ENCODE results near the gene THADA.
"Not testable (repeated sequence)": the region's sequence is repeated elsewhere in the genome, so short reads cannot be mapped to it uniquely, and the experiment has no call there.

THADA gene

DNA sequence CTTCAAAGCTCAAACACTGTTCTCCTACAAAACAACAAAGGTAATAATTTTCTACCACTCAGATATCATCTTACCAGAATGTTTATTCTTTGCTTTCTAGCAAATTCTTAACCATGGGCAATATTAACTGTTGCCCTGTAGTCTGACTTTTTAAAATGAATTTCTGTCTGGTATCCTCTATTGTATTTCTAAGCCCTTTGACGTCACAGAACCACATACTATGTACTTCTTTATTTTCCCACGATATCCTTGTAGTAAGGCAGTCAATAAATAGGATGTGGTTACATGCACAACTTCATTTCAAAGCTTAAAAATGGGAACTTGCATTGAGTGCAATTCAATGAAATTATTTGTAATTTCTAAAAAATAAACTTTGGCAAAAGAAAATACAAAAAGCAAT, 58.7 kb downstream of the THADA start:
- DNase-seq: no peak

DNA sequence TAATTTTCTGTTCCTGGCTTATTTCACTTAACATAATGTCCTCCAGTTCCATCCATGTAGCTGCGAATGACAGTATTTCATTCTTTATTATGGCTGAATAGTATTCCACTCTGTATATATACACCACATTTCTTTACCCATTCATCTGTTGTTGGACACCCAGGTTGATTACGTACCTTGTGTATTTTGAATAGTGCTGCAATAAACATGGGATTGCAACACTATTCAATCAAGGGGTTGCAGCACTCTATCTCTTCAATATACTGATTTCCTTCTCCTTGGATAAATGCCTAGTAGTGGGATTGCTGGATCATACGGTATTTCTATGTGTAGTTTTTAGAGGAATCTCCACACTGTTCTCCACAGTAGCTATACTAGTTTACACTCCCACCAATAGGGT, 61.3 kb downstream of the THADA start:
- DNase-seq: no peak

DNA sequence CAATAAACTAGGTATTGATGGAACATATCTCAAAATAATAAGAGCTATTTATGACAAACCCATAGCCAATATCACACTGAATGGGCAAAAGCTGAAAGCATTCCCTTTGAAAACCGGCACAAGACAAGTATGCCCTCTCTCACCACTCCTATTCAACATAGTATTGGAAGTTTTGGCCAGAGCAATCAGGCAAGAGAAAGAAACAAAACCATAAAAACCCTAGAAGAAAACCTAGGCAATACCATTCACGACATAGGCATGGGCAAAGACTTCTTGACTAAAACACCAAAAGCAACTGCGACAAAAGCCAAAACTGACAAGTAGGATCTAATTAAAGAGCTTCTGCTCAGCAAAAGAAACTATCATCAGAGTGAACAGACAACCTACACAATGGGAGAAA, 63.3 kb downstream of the THADA start:
- DNase-seq: not testable (repeated sequence)

DNA sequence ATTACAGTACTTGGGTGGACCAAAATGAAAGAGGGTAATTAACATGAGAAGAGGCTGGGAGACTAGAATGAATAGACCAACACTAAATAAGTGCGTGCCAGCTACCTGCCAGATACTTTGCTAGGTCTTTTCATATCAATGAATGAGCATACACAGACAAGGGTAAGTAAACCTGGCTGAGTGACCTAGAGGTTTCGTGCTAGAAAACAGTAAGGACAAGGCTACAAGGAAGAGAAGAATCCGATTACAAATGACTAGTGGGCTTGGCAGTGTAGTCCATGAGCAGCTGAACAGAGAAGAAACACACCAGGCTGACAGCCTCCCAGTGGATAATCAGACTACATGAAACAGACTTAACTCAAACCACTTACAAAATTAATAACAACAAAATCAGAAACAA, 64.6 kb downstream of the THADA start:
- DNase-seq: no peak

DNA sequence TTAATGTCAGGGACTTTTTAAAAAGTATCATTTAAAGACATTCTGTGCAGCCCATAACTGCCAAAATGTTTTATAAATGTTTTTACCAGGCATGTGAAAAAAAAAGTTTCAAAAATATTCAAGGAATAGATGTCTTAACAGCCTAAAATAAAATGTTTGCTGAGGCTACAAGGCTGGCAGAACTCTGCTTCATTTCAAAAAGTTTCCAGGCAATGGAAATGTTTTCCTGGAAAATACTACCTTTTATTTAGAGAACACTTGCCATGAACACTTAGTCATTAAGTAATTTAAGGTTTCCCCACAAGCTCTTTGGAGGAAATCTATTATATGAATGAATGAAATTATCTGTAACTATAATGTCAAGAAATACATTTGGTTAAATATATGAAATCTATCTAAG, 68.8 kb downstream of the THADA start:
- DNase-seq: no peak

DNA sequence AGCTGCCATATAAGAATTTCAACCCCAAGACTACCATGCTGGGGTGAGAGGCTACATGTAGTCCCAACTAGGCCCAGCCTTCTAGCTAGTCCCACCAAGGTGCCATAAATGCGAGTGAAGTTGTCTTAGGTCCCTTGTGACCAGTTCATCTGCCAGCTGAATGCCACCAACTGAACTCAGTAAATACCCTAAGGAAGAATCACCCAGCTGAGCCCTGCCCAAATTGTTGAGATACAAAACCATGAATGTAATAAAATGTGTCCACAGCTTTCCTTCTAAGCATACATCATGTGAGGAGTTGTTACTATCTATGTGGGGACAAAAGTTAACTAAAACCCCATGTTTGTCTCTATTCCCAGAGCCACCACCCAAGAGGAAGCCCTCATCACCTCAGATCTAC, 70.3 kb downstream of the THADA start:
- no peak for DNase-seq

DNA sequence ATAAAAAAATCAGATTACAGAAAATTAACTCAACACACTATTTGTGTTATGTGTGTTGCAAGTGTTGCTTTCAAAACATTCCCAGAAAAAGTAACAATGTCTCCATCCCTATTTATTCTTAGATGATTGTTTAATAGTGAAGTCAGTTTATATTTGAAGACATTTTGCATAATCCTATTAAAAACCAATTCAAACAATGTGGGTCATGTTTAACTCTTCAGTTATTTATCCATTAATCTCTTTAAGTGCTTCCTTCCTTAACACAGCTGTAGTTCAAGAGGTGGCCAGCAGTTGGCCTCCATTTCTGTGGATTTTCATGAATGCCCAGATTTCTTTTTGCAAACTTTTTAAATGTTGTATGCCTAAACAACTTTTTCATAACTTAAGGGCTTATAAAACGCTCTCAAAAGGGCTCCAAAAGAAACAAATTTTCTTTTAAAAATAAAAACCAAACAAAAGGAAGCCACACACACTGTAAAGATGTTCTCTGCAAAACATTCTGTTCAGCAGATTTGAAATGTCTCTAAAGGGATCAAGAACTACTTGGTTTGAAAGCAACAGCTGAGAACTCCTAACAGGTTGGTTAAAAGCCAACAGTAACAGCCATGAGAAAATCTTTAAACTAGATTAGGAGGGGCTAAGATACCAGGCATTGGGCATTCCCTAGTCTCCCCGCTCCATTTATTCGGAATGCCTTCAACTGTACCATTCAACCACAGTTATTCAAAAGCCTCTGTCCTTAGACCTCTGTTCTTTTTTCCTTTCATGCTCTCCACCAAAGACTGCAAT, 71.5 kb downstream of the THADA start:
- no peak for DNase-seq

DNA sequence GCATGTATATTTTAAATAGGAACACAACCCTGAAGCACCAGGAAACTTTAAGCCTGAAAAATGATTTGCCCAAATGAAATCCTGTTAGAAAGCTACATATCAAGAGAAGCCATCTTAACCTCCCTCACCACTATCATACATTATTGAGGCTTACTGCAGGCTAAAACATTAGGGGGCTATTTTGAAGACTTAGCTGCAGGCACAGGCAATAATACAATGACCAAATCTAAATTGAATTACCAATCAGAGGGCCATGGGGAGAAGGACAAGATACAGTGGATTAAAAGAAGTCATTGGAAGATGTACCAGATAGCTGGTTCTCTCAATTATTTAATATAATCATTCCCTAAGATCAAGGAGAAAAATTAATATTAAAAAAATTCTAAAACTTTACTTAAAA, 73.7 kb downstream of the THADA start:
- DNase-seq: no peak

DNA sequence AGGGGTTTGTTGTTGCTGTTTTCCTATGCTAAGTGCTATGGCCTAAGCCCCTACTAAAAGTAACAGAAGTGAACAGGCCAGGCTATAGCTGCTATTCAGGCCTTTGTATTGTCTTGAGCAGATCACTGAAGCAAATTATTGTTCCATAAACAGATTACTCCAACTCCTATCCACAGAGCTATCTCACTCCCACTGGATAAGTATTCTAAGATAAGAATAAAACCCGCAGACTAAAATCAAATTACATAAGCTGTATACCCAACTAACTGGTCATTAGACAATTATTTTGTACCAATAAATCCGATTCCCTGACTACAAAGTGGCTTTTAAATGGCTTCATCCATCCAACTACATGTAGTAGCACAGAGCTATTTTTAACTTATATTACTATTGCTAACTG, 74.3 kb downstream of the THADA start:
- no peak for DNase-seq

DNA sequence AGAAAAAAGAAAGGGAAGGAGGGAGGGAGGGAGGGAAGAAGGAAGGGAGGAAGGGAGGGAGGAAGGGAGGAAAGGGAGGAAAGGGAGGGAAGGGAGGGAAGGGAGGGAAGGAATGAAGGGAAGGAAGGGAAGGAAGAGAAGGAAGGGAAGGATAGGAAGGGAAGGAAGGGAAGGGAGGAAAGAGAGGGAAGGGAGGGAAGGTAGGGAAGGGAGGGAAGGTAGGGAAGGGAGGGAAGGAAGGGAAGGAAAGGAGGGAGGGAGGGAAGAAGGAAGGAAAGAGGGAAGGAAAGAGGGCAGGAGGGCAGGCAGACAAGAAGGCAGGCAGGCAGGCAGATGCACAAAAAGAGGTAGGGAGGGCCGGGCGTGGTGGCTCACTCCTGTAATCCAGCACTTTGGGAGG, 74.9 kb downstream of the THADA start:
- no peak for DNase-seq

DNA sequence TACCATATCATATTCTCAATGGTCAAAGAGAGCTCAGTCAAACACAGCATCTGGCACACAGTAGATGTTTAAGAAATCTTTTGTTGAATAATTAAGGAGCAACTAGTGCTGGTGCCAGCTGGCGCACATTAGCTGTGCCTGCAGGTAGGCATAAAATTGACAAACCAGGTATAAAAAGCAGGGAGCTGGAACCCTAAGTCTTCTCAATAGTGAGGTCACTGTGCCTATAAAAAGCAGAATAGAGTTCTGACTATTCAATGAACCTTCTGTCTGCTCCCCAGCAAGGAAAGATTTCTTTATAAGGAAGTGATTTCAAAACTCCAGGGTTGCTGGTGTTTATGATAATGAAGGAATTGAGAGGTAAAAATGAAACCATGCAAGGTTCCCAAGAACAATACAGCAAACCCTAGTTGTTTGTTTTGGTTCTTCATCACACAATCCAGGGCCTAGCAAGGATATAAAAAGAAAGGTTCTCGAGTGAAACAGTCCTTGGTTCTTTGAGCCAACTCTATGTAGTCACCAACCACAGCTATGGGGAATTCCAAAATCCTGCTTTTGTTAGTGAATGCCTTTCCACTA, 76.1 kb downstream of the THADA start:
- no peak for DNase-seq

DNA sequence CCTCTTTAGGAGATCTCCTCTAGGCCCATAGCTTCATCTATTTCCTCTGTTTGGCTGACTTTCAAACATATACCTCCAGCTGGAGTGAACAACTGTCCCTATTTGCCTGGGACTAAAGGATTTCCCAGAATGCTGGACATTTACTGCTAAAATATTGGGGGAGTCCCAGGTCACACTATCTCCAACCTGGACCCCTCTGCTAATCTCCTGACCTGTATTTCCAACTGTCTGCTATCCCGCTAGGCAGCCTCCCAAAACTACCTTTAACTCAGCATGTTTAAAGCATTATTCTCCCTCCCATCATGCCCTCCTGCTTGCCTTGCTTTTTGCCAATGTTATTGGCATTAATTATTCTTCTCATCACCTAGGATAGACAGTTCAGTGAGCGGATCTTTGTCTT, 77.1 kb downstream of the THADA start:
- no peak for DNase-seq

DNA sequence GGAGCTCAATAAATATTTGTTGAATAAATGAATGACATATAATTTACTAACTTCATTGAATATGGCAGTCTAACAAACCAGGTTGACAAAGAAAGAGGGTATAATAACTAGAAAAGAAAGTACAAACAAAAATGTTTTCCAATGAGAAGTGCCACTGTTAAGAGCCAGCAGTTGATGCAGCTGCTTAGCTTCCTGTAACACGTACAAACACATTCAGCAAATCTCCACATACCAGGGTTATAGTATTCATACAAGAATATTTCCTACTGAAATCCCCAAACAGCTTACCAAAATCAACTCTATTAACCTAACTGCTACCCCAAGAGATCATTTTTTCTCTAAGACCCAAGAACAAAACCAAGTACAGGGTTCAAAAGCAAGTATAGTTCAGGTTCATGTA, 77.7 kb downstream of the THADA start:
- DNase-seq: no peak

DNA sequence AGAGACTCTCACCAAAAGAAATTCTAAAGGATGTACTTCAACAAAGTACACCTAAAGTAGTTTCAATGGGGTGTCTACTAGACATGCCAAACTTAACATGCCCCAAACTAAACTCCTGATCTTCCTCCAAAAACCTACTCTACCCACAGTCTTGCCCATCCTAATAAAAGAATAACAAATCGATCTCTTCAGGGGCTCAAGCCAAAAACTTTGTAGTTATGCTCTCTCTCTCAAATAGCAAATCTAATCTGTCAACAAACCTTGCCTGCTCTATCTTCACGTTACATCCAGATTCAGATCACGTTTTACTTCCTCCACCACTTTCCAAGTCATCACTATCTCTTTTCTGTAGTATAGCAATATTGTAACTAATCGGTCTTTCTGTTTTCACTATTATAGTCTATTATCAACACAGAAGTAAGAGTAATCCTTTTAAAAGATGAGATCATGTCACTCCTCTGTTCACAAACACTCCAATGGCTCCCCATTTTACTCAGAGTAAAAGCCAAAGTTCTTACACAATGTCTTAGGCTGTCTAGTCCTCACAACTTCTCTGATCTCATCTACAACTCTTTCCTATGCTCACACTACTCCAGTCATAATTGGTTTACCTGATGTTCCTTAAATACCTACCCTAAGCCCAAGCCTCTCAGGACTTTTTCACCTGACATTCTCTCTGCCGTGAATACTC, 79.9 kb downstream of the THADA start:
- DNase-seq: no peak

DNA sequence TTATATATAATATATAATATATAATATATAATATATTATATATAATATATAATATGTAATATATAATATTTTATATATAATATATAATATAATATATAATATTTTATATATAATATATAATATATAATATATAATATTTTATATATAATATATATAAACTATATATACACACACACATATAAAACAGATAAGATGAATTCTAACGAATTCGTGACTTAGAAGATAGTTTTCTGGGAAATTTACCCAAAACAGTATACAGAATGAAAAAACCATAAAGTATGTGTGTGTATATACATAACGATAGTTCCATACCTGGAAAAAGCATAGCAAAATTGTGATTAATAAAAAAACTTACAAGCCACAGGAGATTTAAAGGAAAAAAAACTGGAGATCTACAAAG, 80.6 kb downstream of the THADA start:
- no peak for DNase-seq

DNA sequence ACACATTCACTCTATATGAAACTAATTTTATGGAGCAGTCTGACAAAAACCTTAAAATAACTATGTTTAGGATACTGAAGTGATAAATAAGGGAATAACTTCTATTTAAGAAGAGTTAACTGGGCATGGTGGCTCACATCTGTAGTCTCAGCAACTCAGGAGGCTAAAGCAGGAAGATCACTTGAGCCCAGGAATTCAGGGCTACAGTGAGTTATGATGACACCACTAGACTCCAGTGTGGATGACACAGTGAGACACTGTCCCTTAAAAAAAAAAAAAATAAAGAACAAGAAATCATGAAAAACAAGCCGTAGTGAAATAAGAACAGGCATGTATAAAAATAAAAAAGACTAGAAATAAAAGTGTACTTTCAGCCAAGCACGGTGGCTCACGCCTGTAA, 82.0 kb downstream of the THADA start:
- DNase-seq: no peak

DNA sequence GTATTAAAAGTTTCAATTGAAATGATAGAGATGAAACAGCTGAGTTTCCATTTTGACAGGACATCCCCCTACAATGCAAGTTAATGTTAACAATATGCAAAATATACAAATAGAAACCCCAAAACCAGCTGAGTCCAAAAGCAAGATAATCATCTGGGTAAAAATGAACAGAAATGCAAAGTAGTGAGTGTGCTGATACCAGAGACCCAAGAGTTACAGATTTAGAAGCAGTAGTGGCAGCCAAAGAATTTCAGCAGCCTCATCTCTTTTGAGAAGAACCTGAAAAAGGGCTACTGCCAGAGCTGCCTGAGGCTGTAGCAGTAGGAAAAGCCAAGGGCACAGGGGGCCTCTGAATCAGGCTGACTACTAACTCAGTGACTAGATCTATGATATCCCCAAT, 82.6 kb downstream of the THADA start:
- DNase-seq: no peak

DNA sequence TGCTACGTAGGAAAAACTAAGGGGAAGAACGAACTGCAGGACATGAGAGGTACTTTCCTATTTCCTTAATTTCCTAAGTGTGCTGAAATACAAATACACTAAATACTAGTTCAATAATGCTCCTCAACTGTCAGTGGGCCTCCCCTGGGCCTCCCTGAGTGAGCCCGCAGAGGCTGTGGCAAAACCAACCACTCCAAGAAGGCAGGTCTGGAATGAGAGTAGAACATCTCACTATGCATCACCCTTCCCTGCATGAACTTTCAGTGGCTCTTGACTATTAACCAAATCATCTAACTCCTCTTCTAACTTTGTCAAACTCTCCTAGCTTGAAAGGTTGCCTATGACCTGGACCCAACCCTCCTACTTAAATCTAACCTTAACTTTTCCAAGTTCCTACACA, 84.6 kb downstream of the THADA start:
- no peak for DNase-seq

DNA sequence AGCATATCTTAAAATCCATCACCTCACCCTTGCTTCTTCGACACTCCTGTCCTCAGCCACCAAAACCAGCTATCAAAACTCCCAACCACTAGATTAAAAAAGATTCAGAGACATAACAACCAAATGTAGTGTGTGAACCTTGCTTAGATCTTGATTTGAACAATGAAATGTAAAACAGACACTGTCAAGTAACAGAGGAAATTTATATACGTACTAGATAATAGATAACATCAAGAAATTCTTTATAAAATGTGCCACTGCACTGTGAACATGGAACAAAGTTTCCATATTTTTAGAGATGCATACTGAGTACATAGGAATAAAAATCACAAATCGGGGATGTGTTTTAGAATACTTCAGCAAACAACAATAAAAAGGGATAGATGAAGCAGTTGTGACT, 86.0 kb downstream of the THADA start:
- DNase-seq: no peak

DNA sequence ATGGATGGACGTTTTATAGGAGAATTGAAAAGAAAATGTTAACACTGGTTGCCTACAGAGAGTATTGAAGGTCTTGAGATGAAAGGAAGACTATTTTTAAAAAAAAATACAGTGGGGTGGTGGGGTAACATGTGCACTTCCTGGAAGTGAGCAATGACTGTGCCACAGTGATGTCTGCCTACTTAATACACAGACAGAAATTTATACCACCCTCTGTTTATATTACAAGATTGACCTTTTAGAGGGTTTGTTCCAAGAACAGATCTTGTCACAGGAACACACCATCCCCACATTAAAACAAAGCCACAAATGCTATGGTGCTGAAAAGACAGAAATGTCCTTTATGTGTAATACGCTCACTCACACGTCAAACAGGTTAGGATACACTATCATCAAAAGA, 87.6 kb downstream of the THADA start:
- no peak for DNase-seq

DNA sequence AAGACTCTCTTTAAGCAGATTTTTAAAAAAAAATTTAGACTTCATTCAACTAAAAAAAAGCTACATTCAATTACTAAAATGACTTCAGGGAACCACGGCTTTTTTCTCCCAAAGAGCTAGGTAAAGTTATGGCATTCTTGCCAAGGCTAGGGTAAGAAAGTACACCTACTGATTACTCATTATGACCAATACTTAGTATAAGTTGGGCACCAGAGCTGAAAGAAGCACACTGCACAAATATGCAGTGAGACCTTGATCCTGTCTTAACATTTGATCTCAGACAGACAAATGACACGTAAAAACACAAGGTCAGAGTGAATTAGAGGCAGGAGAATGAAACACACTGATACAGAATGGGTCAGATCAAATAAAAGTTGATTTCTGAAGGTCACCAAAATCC, 88.7 kb downstream of the THADA start:
- DNase-seq: no peak

DNA sequence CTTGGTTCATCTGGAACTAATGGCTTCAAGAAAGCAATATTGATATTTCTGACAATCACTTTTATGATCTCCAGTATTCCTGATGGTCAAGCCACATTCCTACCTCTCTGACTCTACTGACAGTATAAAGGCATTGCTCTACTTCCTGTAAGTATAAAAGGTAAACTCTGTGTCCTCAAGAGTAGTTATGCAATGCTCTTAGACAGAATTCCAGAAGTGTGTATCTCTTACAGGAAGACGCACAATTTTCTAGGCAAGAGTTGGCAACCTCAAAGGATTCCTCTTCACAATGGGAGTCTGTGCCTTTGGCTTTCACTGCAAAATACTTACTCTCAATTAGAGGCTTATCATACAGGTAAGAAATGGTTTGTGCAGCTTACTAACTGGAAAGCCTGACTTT, 100.1 kb downstream of the THADA start:
- no peak for DNase-seq

DNA sequence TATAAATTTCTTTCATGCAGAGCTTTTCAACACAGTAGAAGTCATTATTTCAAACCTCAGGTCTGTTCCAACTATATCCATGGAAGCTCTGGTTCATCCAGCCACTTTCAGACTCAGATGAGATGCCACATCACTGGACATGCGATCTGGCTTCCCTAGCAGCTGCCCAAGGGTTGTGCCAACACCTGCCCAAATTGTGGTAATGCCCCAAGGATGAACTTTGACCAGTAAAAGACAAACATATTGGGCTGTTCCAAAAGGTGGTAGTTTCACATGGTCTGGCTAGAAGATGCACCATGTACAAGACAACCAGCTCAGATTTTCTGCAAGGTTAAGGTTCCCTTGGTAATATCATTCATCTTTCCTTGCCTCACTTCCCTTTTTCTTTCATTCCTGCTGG, 101.9 kb downstream of the THADA start:
- DNase-seq: no peak

DNA sequence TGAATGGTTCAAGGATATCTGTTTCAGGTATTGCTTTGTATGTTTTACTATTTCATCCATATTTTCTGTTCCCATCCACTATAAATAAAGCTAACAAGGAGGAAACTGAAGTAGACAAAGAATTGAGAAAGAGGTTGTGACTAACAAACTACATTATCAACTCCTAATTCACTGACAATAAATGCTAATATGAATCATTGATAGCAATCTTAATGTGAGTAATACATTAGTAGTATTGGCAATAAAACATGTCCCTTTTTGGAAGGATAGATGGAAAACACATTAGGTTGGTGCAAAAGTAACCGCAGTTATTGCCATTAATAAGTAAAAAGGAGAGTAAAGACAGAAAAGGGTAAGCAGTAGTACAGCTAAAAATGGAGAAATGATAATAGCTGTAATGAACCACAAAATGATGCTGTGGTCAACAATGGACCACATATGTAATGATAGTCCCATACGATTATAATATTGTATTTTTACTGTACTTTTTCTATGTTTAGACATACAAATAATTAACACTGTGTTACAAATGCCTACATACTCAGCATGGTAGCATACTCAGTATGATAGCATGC, 104.7 kb downstream of the THADA start:
- DNase-seq: no peak

All from stimulated activated CD4-positive, alpha-beta T cell treated with anti-CD3 and anti-CD28 coated beads, Interleukin-12 subunit alpha, Interleukin-12 subunit beta, amount 100 ng/mL, for 4 hours (primary cell).